Nephron (organoid): ENCODE results near the gene PCGF2.

Source experiments
- H3K27ac Mint-ChIP-seq, 3 experiments: 2 replicates each; pipeline ENCODE4 v1.8.0; 2020; ENCODE audit warnings: mixed read lengths in 3 of 3, mild to moderate bottlenecking in 2 of 3, moderate library complexity in 1 of 3
- H3K27me3 Mint-ChIP-seq: 2 replicates; pipeline ENCODE4 v1.8.0; 2021; ENCODE audit warnings: low read depth, mild to moderate bottlenecking, moderate library complexity, mixed read lengths
- H3K36me3 Mint-ChIP-seq: 2 replicates; pipeline ENCODE4 v1.8.0; 2020; ENCODE audit warnings: low read depth, mixed read lengths
- H3K4me1 Mint-ChIP-seq: 2 replicates; pipeline ENCODE4 v1.8.0; 2020; ENCODE audit warnings: mixed read lengths
- H3K4me3 Mint-ChIP-seq, 3 experiments: 2 replicates each; pipeline ENCODE4 v1.8.0; 2020; ENCODE audit warnings: mild to moderate bottlenecking in 3 of 3, mixed read lengths in 3 of 3, moderate library complexity in 2 of 3
- H3K9me3 Mint-ChIP-seq: 2 replicates; pipeline ENCODE4 v1.8.0; 2020; ENCODE audit warnings: mixed read lengths
- TF ChIP-seq, protein P1 (sequence below), 3 experiments: fragments of 200-600 bp; sonication (generic); IDR thresholded peaks; one replicate each; pipeline ENCODE4 v1.5.0; 2021; ENCODE audit warnings: antibody characterized with exemption in 3 of 3; ENCODE audit not compliant: unreplicated experiment in 3 of 3

The PCGF2 gene

DNA sequence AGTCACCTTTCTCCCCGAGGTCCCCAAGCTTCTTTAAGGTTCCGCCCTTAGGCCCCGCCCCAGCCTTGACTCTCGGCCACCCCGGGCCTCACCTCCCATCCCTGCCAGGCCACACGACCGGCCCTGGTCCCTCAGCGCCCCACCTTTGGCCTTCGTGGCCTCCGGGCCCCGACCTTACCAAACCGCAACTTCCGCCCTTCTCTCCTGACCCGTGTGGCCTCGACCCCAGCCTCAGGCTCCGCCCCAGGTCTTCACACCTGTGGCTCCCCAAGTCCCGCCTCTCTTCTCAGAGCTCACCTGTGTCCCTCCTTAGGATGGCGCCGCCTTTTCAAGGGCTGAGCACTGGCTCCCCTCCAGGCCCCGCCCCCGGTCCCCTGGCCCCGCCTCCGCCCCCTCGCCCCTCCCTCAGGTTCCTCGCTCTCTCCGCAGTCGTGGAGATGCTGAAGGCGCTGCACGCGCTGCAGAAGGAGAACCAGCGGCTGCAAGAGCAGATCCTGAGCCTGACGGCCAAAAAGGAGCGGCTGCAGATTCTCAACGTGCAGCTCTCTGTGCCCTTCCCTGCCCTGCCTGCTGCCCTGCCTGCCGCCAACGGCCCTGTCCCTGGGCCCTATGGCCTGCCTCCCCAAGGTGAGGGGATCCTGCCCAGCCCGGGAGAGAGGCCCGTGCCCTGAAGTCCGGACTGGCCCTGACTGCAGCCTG lies 28.0 kb downstream of the PCGF2 start:
- Mint-ChIP-seq H3K4me1 (peaks cover 30% of the 10 kb centered on the region), H3K36me3 (peaks cover 47% of the 10 kb centered on the region), H3K27ac (peak overlapping the region in 2 of 3 experiments; percentile 79 to 80), H3K27me3 (no peaks in the 10 kb centered on the region), H3K9me3 (no peaks in the 10 kb centered on the region), H3K4me3 (peak overlapping the region; percentile 66 to 80 (median 75))
- TF ChIP-seq, protein P1, sequence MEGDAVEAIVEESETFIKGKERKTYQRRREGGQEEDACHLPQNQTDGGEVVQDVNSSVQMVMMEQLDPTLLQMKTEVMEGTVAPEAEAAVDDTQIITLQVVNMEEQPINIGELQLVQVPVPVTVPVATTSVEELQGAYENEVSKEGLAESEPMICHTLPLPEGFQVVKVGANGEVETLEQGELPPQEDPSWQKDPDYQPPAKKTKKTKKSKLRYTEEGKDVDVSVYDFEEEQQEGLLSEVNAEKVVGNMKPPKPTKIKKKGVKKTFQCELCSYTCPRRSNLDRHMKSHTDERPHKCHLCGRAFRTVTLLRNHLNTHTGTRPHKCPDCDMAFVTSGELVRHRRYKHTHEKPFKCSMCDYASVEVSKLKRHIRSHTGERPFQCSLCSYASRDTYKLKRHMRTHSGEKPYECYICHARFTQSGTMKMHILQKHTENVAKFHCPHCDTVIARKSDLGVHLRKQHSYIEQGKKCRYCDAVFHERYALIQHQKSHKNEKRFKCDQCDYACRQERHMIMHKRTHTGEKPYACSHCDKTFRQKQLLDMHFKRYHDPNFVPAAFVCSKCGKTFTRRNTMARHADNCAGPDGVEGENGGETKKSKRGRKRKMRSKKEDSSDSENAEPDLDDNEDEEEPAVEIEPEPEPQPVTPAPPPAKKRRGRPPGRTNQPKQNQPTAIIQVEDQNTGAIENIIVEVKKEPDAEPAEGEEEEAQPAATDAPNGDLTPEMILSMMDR (IDR thresholded peaks at IDR 0.05; ENCODE audit: unreplicated experiment in 3 of 3), result no peak

DNA sequence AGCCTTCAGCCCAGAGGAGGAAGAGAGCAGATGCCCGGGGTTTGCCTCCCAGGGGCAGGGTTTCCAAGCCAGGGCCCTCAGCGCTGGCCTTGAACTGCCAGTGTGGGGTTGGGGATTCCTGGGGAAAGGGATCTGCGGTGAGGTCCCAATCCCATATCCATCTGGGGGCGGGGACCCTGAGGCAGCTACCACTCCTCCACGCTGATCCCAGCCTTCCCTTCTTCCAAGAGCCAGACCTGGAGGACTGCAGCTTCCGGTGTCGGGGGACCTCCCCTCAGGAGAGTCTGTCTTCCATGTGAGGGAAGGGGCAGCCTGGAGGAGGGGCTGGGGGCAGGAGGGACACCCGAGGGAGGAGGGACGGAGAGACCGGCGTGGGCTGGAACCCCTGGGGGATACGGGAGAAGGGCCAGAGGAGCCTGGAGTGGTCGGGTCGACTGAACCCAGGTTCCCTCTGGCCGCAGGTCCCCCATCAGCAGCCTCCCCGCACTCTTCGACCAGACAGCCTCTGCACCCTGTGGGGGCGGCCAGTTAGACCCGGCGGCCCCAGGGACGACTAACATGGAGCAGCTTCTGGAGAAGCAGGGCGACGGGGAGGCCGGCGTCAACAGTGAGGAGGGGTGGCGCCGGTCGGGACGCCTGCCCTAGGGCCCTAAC lies 28.7 kb downstream of the PCGF2 start:
- Mint-ChIP-seq H3K9me3 (no peaks in the 10 kb centered on the region), H3K27ac (peak overlapping the region; percentile 58 to 81 (median 62)), H3K36me3 (peaks cover 52% of the 10 kb centered on the region), H3K4me3 (peak overlapping the region; percentile 46 to 75 (median 59)), H3K4me1 (peaks cover 29% of the 10 kb centered on the region), H3K27me3 (no peaks in the 10 kb centered on the region)
- TF ChIP-seq, protein P1 (IDR thresholded peaks at IDR 0.05; ENCODE audit: unreplicated experiment in 3 of 3), result no peak

DNA sequence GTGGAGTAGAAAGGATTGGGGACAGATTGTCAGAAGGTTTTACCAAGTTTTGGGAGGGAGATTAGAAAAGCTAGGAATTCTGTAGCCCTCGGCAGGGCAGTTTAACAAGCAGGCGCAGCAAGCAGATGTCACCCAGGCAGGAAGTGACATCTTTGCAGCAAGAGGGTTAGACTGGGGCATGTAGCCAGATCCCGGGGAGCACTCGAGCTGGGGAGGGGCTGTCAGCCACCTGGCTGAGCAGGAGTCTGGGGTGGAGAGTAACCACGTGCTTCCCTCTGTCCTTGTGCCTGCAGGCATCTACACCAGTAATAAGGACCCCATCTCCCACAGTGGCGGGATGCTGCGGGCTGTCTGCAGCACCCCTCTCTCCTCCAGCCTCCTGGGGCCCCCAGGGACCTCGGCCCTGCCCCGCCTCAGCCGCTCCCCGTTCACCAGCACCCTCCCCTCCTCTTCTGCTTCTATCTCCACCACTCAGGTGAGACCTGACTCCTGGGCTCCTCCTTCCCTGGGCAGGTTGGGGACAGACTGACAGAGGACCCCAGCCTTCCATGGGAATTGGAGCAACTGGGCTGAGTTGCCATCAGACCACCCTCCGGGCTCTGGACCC lies 30.9 kb downstream of the PCGF2 start:
- Mint-ChIP-seq H3K4me1 (peaks cover 28% of the 10 kb centered on the region), H3K4me3 (no peak overlapping the region)

DNA sequence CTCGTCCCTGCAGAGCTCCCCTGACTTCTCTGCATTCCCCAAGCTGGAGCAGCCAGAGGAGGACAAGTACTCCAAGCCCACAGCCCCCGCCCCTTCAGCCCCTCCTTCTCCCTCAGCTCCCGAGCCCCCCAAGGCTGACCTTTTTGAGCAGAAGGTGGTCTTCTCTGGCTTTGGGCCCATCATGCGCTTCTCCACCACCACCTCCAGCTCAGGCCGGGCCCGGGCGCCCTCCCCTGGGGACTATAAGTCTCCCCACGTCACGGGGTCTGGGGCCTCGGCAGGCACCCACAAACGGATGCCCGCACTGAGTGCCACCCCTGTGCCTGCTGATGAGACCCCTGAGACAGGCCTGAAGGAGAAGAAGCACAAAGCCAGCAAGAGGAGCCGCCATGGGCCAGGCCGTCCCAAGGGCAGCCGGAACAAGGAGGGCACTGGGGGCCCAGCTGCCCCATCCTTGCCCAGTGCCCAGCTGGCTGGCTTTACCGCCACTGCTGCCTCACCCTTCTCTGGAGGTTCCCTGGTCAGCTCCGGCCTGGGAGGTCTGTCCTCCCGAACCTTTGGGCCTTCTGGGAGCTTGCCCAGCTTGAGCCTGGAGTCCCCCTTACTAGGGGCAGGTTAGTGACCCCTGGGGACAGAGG lies 31.6 kb downstream of the PCGF2 start:
- Mint-ChIP-seq H3K36me3 (peaks cover 47% of the 10 kb centered on the region), H3K27me3 (no peaks in the 10 kb centered on the region)
- TF ChIP-seq, protein P1 (IDR thresholded peaks at IDR 0.05; ENCODE audit: unreplicated experiment in 3 of 3), result no peak

More for the DNA sequence above, 30.9 kb downstream of the PCGF2 start:
- Mint-ChIP-seq H3K9me3 (no peaks in the 10 kb centered on the region), H3K36me3 (peaks cover 45% of the 10 kb centered on the region), H3K27me3 (no peaks in the 10 kb centered on the region), H3K27ac (no peak overlapping the region)
- TF ChIP-seq, protein P1 (IDR thresholded peaks at IDR 0.05; ENCODE audit: unreplicated experiment in 3 of 3), result no peak

DNA sequence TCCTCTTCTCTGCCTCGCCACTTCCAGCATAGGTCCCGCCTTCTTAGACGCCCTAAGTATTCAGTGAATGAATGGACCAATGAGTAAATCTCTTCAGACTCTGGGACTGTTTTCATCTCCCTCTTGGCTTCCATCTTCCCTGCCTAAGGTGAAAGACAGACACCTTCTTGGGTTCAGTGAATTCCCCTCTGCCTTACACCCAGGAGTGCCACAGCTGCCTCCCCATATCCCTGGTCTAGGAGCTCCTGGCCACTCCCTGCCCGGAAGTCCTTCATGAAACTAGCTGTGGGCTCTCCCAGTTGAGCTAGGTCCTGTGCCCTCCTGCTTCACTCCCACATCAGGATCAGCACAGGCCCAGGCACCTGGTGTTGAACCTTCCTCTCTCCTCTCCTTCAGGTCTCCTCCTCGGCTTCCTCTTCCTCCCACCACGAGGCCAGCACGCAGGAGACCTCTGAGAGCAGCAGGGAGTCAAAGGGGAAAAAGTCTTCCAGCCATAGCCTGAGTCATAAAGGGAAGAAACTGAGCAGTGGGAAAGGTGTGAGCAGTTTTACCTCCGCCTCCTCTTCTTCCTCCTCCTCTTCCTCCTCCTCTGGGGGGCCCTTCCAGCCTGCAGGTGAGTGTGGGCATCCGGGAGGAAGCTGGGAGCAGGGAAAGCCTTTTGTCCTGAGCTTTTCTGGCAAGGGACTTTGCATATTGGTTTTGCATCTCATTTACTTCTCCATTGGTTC lies 32.8 kb downstream of the PCGF2 start:
- Mint-ChIP-seq H3K27me3 (peaks cover under 1% of the 10 kb centered on the region), H3K36me3 (peaks cover 42% of the 10 kb centered on the region), H3K27ac (peak overlapping the region in 1 of 3 experiments; percentile 33), H3K4me3 (no peak overlapping the region), H3K9me3 (no peaks in the 10 kb centered on the region), H3K4me1 (peaks cover 33% of the 10 kb centered on the region)
- TF ChIP-seq, protein P1 (IDR thresholded peaks at IDR 0.05; ENCODE audit: unreplicated experiment in 3 of 3), result no peak

More for the DNA sequence above, 31.6 kb downstream of the PCGF2 start:
- Mint-ChIP-seq H3K4me3 (no peak overlapping the region), H3K9me3 (no peaks in the 10 kb centered on the region), H3K4me1 (peaks cover 32% of the 10 kb centered on the region), H3K27ac (no peak overlapping the region)
